Heart left ventricle (tissue), 16 donors: Measurements from ENCODE around the gene MAP7D3. TPM values are rescaled to one million over a fixed set of nuclear protein-coding genes. Genes with fewer than 3 reads are reported as not detected.

ENCODE experiments used
- ATAC-seq, 4 donors: fragments of 200-7000 bp; cut with Tn5 transposase; one replicate each; pipeline ENCODE4 v1.9.1; 2020 to 2022; ENCODE audit warnings: moderate library complexity in 4 of 4, mild to moderate bottlenecking in 3 of 4, moderate number of reproducible peaks in 1 of 4
- DNase-seq, 5 donors: peaks; one replicate each; pipeline ENCODE4 v3.0.0-alpha.2; 2020
- H3K27ac ChIP-seq, 12 donors: fragments of 200-600 bp; sonication (generic) in 4 of 12; one replicate each; pipeline versions ENCODE4 v1.5.0 to v1.8.0; 2016 to 2022; ENCODE audit warnings: mild to moderate bottlenecking in 2 of 12
- H3K27me3 ChIP-seq, 9 donors: fragments of 200-600 bp; sonication (generic) in 2 of 9; one replicate each; pipeline versions ENCODE4 v1.5.1 to v1.8.0; 2016 to 2022; ENCODE audit warnings: mild to moderate bottlenecking in 3 of 9
- H3K36me3 ChIP-seq, 9 donors: fragments of 200-600 bp; sonication (generic) in 2 of 9; one replicate each; pipeline versions ENCODE4 v1.5.0 to v1.8.0; 2018 to 2022; ENCODE audit warnings: mild to moderate bottlenecking in 2 of 9
- H3K4me1 ChIP-seq, 12 donors: fragments of 200-600 bp; sonication (generic) in 4 of 12; one replicate each; pipeline versions ENCODE4 v1.5.0 to v1.8.0; 2016 to 2022; ENCODE audit warnings: mild to moderate bottlenecking in 3 of 12
- H3K4me3 ChIP-seq, 12 donors: fragments of 200-600 bp; sonication (generic) in 4 of 12; one replicate each; pipeline versions ENCODE4 v1.5.0 to v1.8.0; 2017 to 2022; ENCODE audit warnings: mild to moderate bottlenecking in 9 of 12, moderate library complexity in 4 of 12
- H3K9me3 ChIP-seq, 12 donors: fragments of 200-600 bp; sonication (generic) in 4 of 12; one replicate each; pipeline versions ENCODE4 v1.5.0 to v1.8.0; 2016 to 2022; ENCODE audit warnings: mild to moderate bottlenecking in 1 of 12
- POLR2A ChIP-seq, 2 donors: fragments of 450-650 bp; IDR thresholded peaks; one replicate each; pipeline ENCODE4 v1.6.1; 2017; ENCODE audit warnings: antibody characterized with exemption in 2 of 2, mild to moderate bottlenecking in 2 of 2, moderate library complexity in 2 of 2
- WGBS, 4 donors: extraction: QIAGEN DNeasy Blood & Tissue Kit in 2 of 4; methylation state at CpG; one replicate each; pipeline versions ENCODE4 v1.1.5 to v1.1.7; 2013 to 2018; 5-methylcytosine and 5-hydroxymethylcytosine counted together
- intact Hi-C, 10 donors: fragments of 100-400 bp; cut with DNase I; formaldehyde crosslinking; loops; one replicate each; pipeline versions ENCODE4 v1.11.1 to v1.14.2; 2022
- polyA plus RNA-seq, 2 donors: library from polyadenylated mRNA; stranded (reverse); fragments of 200-250 nt; gene quantifications; one replicate each; pipeline ENCODE4 v1.2.3, GENCODE V29; 2013
- total RNA-seq, 9 donors: library from RNA; depleted of rRNA in 2 of 9; stranded (reverse); fragments of >200 nt in 2 of 9; fragmentation: NEBNext Ultra II Directional in 3 of 9; extraction: Animal tissue kit (Norgen Biotek cat#: 25700) in 3 of 9; gene quantifications; one replicate each; pipeline versions ENCODE4 v1.1.0 to v1.2.4, GENCODE V29; 2016 to 2023
- TF ChIP-seq, protein P1 (sequence below), 12 donors: fragments of 200-600 bp; sonication (generic) in 4 of 12; IDR thresholded peaks; one replicate each; pipeline versions ENCODE4 v1.5.0 to v1.8.0; 2018 to 2022; ENCODE audit warnings: antibody characterized with exemption in 12 of 12, mild to moderate bottlenecking in 5 of 12
- donor health status: ischemic (EF 13 %, LVEDD 7.1; RV severe dilation, severe dysfunction).
- donor health status: healthy with polysubstance abuse.
- donor health status: DM: no; HTN: yes; CAD: no.
- donor health status: DM: no; HTN: no; CAD: no.
- donor health status: ischemic (EF 25% LVEDD 6.9; RV normal size, moderate dysfunction).
- donor health status: ischemic (EF 25% LVEDD 5.7; RV mildly dilated, moderate dysfunction).
- donor health status: healthy.
- donor health status: DM: yes; HTN: yes; CAD: no.
- donor health status: ischemic (EF 35%, LVEDD 5.7; RV mildly dilated, moderate dysfunction).
- donor health status: nonischemic (EF 11% LVEDD 7.7; RV severe dilation, severe dysfunction).
- donor health status: DM: yes; HTN: yes; CAD: no.
- donor health status: PGD.
- donor health status: ischemic (EF 29% LVEDD 5.4; RV normal size, mild dysfunction).
- donor health status: nonischemic (EF 23%, LVEDD 6.1; RV moderate dilation, normal function).

Gene MAP7D3
- total and polyA plus RNA-seq, 11 donors: 8.2 to 18.4 (median 12.7) TPM

DNA sequence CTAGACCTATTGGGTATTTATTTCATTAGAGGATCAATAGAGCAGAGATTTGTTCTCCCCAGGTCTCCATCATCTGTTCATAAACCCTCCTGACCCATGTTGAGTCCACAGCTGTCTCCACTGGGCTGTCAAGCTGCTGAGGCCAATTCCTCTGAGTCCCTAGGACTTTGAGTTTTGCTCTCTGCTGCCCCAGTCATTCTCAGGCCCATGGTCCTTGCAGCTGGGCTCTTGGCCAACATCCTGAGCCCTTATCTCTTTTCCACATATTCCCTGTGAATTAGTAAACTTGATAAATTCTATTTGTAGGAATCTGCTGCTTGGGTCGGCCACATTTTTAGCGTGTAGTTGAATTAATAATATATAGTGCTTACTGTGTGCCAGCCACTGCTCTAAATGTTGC is 62.0 kb downstream of the MAP7D3 start:
- no peak for TF ChIP-seq POLR2A (IDR thresholded peaks at IDR 0.05)
- TF ChIP-seq, protein P1, sequence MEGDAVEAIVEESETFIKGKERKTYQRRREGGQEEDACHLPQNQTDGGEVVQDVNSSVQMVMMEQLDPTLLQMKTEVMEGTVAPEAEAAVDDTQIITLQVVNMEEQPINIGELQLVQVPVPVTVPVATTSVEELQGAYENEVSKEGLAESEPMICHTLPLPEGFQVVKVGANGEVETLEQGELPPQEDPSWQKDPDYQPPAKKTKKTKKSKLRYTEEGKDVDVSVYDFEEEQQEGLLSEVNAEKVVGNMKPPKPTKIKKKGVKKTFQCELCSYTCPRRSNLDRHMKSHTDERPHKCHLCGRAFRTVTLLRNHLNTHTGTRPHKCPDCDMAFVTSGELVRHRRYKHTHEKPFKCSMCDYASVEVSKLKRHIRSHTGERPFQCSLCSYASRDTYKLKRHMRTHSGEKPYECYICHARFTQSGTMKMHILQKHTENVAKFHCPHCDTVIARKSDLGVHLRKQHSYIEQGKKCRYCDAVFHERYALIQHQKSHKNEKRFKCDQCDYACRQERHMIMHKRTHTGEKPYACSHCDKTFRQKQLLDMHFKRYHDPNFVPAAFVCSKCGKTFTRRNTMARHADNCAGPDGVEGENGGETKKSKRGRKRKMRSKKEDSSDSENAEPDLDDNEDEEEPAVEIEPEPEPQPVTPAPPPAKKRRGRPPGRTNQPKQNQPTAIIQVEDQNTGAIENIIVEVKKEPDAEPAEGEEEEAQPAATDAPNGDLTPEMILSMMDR (IDR thresholded peaks at IDR 0.05): peak in 1 of 12 donors; percentile 12
- Histone ChIP-seq H3K27ac (peak overlapping the region in 11 of 12 donors; percentile 62 to 93 (median 85)), H3K4me3 (no peak overlapping the region), H3K9me3 (no peaks in the 10 kb centered on the region), H3K27me3 (peaks cover 0 to 2% (median 0%) of the 10 kb centered on the region in 9 donors), H3K36me3 (no peaks in the 10 kb centered on the region), H3K4me1 (peaks cover 0 to 90% (median 59%) of the 10 kb centered on the region in 12 donors)
- DNase-seq: peak in 4 of 5 donors; percentile 37 to 68 (median 48)
- WGBS, 4 donors: 10 to 49% (median 20%) methylated on average over 2 of the region's 2 CpGs
- intact Hi-C loops: no loop called here
- peak in 3 of 4 donors; percentile 32 to 42 (median 35) for ATAC-seq

- WGBS, 4 donors: 40 to 60% (median 53%) methylated on average over 3 of the region's 3 CpGs
These were observed 65.2 kb downstream of the MAP7D3 start for GRCh38 chrX:136186023-136186413.

GRCh38 chrX:136185401-136186022 is 65.7 kb downstream of the MAP7D3 start:
- 9 to 26% (median 17%) methylated on average over 8 of the region's 8 CpGs for WGBS, 4 donors
- Histone ChIP-seq H3K27me3 (peaks cover 0 to 6% (median 0%) of the 10 kb centered on the region in 9 donors), H3K36me3 (peaks cover 0 to 5% (median 0%) of the 10 kb centered on the region in 9 donors), H3K27ac (peak overlapping the region; percentile 44 to 90 (median 78)), H3K4me1 (peaks cover 0 to 84% (median 41%) of the 10 kb centered on the region in 12 donors), H3K9me3 (no peaks in the 10 kb centered on the region), H3K4me3 (peak overlapping the region in 3 of 12 donors; percentile 1 to 21 (median 7))
- intact Hi-C loops: no loop called here
- ATAC-seq (peak; percentile 68 to 88 (median 84)), DNase-seq (no peak)
- TF ChIP-seq, protein P1 (IDR thresholded peaks at IDR 0.05): no peak
- TF ChIP-seq POLR2A (IDR thresholded peaks at IDR 0.05): no peak

More at GRCh38 chrX:136186023-136186413, 65.2 kb downstream of the MAP7D3 start:
- Histone ChIP-seq H3K4me3 (no peak overlapping the region), H3K27ac (peak overlapping the region; percentile 44 to 90 (median 78)), H3K9me3 (no peaks in the 10 kb centered on the region), H3K27me3 (peaks cover 0 to 6% (median 0%) of the 10 kb centered on the region in 9 donors), H3K4me1 (peaks cover 0 to 86% (median 45%) of the 10 kb centered on the region in 12 donors), H3K36me3 (peaks cover 0 to 5% (median 0%) of the 10 kb centered on the region in 9 donors)
- no peak for TF ChIP-seq POLR2A (IDR thresholded peaks at IDR 0.05)
- TF ChIP-seq, protein P1 (IDR thresholded peaks at IDR 0.05): no peak
- intact Hi-C loops: no loop called here
- DNase-seq (no peak), ATAC-seq (no peak)

GRCh38 chrX:136183917-136184316 is 67.3 kb downstream of the MAP7D3 start:
- DNase-seq: no peak
- H3K36me3 ChIP-seq: peaks cover 0 to 5% (median 0%) of the 10 kb centered on the region in 9 donors
- peaks cover 0 to 6% (median 0%) of the 10 kb centered on the region in 9 donors for H3K27me3 ChIP-seq
- 19 to 35% (median 27%) methylated on average over 1 of the region's 1 CpG for WGBS, 4 donors
- H3K9me3 ChIP-seq: no peaks in the 10 kb centered on the region
- H3K4me3 ChIP-seq: peak overlapping the region in 4 of 12 donors; percentile 3 to 32 (median 10)
- intact Hi-C loops: no loop called here
- peak overlapping the region; percentile 22 to 90 (median 77) for H3K27ac ChIP-seq
- peaks cover 0 to 83% (median 28%) of the 10 kb centered on the region in 12 donors for H3K4me1 ChIP-seq
- no peak for ATAC-seq
- TF ChIP-seq, protein P1 (IDR thresholded peaks at IDR 0.05): no peak
- no peak for TF ChIP-seq POLR2A (IDR thresholded peaks at IDR 0.05)
